Loucy (cell line): ENCODE measurements around the gene MRTFA.
"Not testable (repeated sequence)": the region's sequence is repeated elsewhere in the genome, so short reads cannot be mapped to it uniquely, and the experiment has no call there.

Experiments used
- H2AFZ ChIP-seq: fragments of 200-600 bp; sonication (generic); 2 replicates; pipeline ENCODE4 v1.6.0; 2016; ENCODE audit warnings: antibody characterized with exemption, mild to moderate bottlenecking, low read length, moderate library complexity
- H3F3A ChIP-seq: fragments of 200-600 bp; 2 replicates; pipeline ENCODE4 v1.6.0; 2016; ENCODE audit warnings: antibody characterized with exemption, low read depth, mild to moderate bottlenecking
- H3K27me3 ChIP-seq: fragments of 200-600 bp; sonication (generic); 2 replicates; pipeline ENCODE4 v1.6.1; 2014; ENCODE audit warnings: low read length, mild to moderate bottlenecking; ENCODE audit not compliant: insufficient read depth, poor library complexity, severe bottlenecking
- H3K36me3 ChIP-seq: fragments of 200-600 bp; sonication (generic); 2 replicates; pipeline ENCODE4 v1.6.1; 2016; ENCODE audit warnings: low read length; ENCODE audit not compliant: insufficient read depth
- H3K4me1 ChIP-seq: fragments of 200-600 bp; sonication (generic); 2 replicates; pipeline ENCODE4 v1.5.1; 2014; ENCODE audit warnings: low read length, mild to moderate bottlenecking; ENCODE audit not compliant: insufficient read depth, poor library complexity, severe bottlenecking
- H3K4me2 ChIP-seq: fragments of 200-600 bp; sonication (generic); 2 replicates; pipeline ENCODE4 v1.6.0; 2014; ENCODE audit warnings: antibody characterized with exemption, low read length, low read depth, mild to moderate bottlenecking; ENCODE audit not compliant: poor library complexity, severe bottlenecking
- H3K4me3 ChIP-seq: fragments of 200-600 bp; sonication (generic); 2 replicates; pipeline ENCODE4 v1.5.1; 2014; ENCODE audit warnings: low read length, mild to moderate bottlenecking, mixed read lengths; ENCODE audit not compliant: poor library complexity, severe bottlenecking
- H3K79me2 ChIP-seq: fragments of 200-600 bp; sonication (generic); 2 replicates; pipeline ENCODE4 v1.6.1; 2014; ENCODE audit warnings: low read length; ENCODE audit not compliant: insufficient read depth
- H3K9ac ChIP-seq: fragments of 200-600 bp; sonication (generic); 2 replicates; pipeline ENCODE4 v1.6.0; 2014; ENCODE audit warnings: mild to moderate bottlenecking, low read depth, low read length, moderate library complexity; ENCODE audit not compliant: poor library complexity, severe bottlenecking
- H3K9me2 ChIP-seq: fragments of 200-600 bp; sonication (generic); replicated peaks from 2 replicates; pipeline ENCODE4 v1.6.1; 2016; ENCODE audit warnings: low read depth, low read length, mixed read lengths
- H3K9me3 ChIP-seq: fragments of 200-600 bp; sonication (generic); 2 replicates; pipeline ENCODE4 v1.6.1; 2014; ENCODE audit warnings: mild to moderate bottlenecking, antibody characterized with exemption, low read length, low read depth; ENCODE audit not compliant: insufficient read depth
- H4K20me1 ChIP-seq: fragments of 200-600 bp; sonication (generic); 2 replicates; pipeline ENCODE4 v1.6.0; 2014; ENCODE audit warnings: antibody characterized with exemption, low read length, mild to moderate bottlenecking; ENCODE audit not compliant: insufficient read depth, poor library complexity, severe bottlenecking
- CTCF ChIP-seq: fragments of 200-600 bp; sonication (generic); conservative IDR thresholded peaks from 2 replicates; pipeline ENCODE4 v1.5.1; 2014; ENCODE audit warnings: mild to moderate bottlenecking, antibody characterized with exemption, low read length
- EZH2phosphoT487 ChIP-seq: fragments of 200-600 bp; IDR thresholded peaks from 2 replicates; pipeline ENCODE4 v1.6.1; 2018; ENCODE audit warnings: antibody characterized with exemption, mild to moderate bottlenecking, moderate library complexity, borderline replicate concordance

Gene MRTFA

GRCh38 chr22:40557972-40558371 lies 78.5 kb downstream of the MRTFA start:
- no peak for TF ChIP-seq EZH2phosphoT487
- no peak for TF ChIP-seq CTCF
- H3K79me2 ChIP-seq, result peaks cover 48% of the 10 kb centered on the region
- H3F3A ChIP-seq, result no peaks in the 10 kb centered on the region
- H3K4me3 ChIP-seq, result no peak overlapping the region
- no peak overlapping the region for H3K9ac ChIP-seq
- peaks cover 8% of the 10 kb centered on the region; the same call in 1 of the 2 replicates for H3K36me3 ChIP-seq
- H4K20me1 ChIP-seq, result no peaks in the 10 kb centered on the region
- H3K9me3 ChIP-seq, result no peaks in the 10 kb centered on the region
- no peaks in the 10 kb centered on the region for H3K27me3 ChIP-seq
- no peak overlapping the region for H2AFZ ChIP-seq
- no peaks in the 10 kb centered on the region for H3K9me2 ChIP-seq
- H3K4me1 ChIP-seq, result peaks cover 19% of the 10 kb centered on the region
- H3K4me2 ChIP-seq, result no peak overlapping the region

- Histone ChIP-seq H4K20me1 (no peaks in the 10 kb centered on the region), H3K4me1 (peaks cover 23% of the 10 kb centered on the region), H2AFZ (no peak overlapping the region), H3K79me2 (peaks cover 51% of the 10 kb centered on the region), H3K27me3 (no peaks in the 10 kb centered on the region), H3K36me3 (peaks cover 17% of the 10 kb centered on the region), H3K9me3 (peaks cover 10% of the 10 kb centered on the region; the same call in 1 of the 2 replicates), H3K9ac (no peak overlapping the region), H3K4me2 (no peak overlapping the region), H3F3A (no peaks in the 10 kb centered on the region), H3K4me3 (no peak overlapping the region), H3K9me2 (no peaks in the 10 kb centered on the region)
- TF ChIP-seq EZH2phosphoT487 (no peak), CTCF (no peak)
Observed at GRCh38 chr22:40556641-40557040, 79.9 kb downstream of the MRTFA start.

- not testable (repeated sequence) for H3K4me2 ChIP-seq, H3F3A ChIP-seq, H4K20me1 ChIP-seq, H3K9ac ChIP-seq, H3K27me3 ChIP-seq, H3K9me2 ChIP-seq, H3K4me3 ChIP-seq, H2AFZ ChIP-seq
- H3K9me3 ChIP-seq, result peaks cover 10% of the 10 kb centered on the region; the same call in 1 of the 2 replicates
- peaks cover 27% of the 10 kb centered on the region for H3K36me3 ChIP-seq
- peaks cover 34% of the 10 kb centered on the region for H3K79me2 ChIP-seq
- peaks cover 16% of the 10 kb centered on the region for H3K4me1 ChIP-seq
Observed at GRCh38 chr22:40554023-40554422, 82.5 kb downstream of the MRTFA start.

- Histone ChIP-seq H3K4me1 (peaks cover 16% of the 10 kb centered on the region), H2AFZ (no peak overlapping the region), H3K9me3 (peaks cover 10% of the 10 kb centered on the region; the same call in 1 of the 2 replicates), H3K4me3 (no peak overlapping the region), H3K9ac (no peak overlapping the region), H3K79me2 (peaks cover 24% of the 10 kb centered on the region), H3K4me2 (no peak overlapping the region), H3K9me2 (no peaks in the 10 kb centered on the region), H4K20me1 (no peaks in the 10 kb centered on the region), H3K36me3 (peaks cover 30% of the 10 kb centered on the region), H3K27me3 (no peaks in the 10 kb centered on the region), H3F3A (no peaks in the 10 kb centered on the region)
- TF ChIP-seq EZH2phosphoT487 (no peak), CTCF (no peak)
Observed at GRCh38 chr22:40553014-40553554, 83.4 kb downstream of the MRTFA start.
